Measurements from ENCODE around the gene CAMTA1.

CAMTA1 gene

GRCh38 chr1:7250597-7251453, 465.6 kb downstream of the CAMTA1 start:
- H3K27ac ChIP-seq (ENCODE audit: extremely low read depth, low read depth, low read length) = no peak overlapping the region
- no peaks in the 10 kb centered on the region for H3K36me3 ChIP-seq (ENCODE audit: control insufficient read depth in 2 of 2, insufficient read depth in 1 of 2, low read length in 2 of 2)
- H3K9me3 ChIP-seq (ENCODE audit: control insufficient read depth, insufficient read depth, low read depth, low read length) = no peaks in the 10 kb centered on the region
- ChIA-PET CTCF (no interaction called here), POLR2A (no interaction called here)
- H3K4me1 ChIP-seq (ENCODE audit: control insufficient read depth, insufficient read depth, low read length) = no peaks in the 10 kb centered on the region
- H3K4me3 ChIP-seq (ENCODE audit: low read depth, low read length) = no peak overlapping the region
- TF ChIP-seq MEIS1 (CRISPR knock-in tag; IDR thresholded peaks at IDR 0.05; ENCODE audit: borderline replicate concordance) (no peak), EGR2 (tag by site-specific recombination; IDR thresholded peaks at IDR 0.05; ENCODE audit: low read depth) (no peak), ZBTB11 (tag by site-specific recombination; conservative IDR thresholded peaks at IDR 0.05; ENCODE audit: low read depth) (no peak), PRDM4 (tag by site-specific recombination; IDR thresholded peaks at IDR 0.05) (no peak), ZNF621 (tag by site-specific recombination; IDR thresholded peaks at IDR 0.05) (no peak), ZSCAN5A (tag by site-specific recombination; IDR thresholded peaks at IDR 0.05) (no peak), ZBTB44 (tag by site-specific recombination; IDR thresholded peaks at IDR 0.05) (no peak), REST (tag by site-specific recombination; IDR thresholded peaks at IDR 0.05) (no peak), HOXC10 (CRISPR knock-in tag; IDR thresholded peaks at IDR 0.05) (no peak), ZNF518A (tag by site-specific recombination; conservative IDR thresholded peaks at IDR 0.05; ENCODE audit: low read depth) (no peak), ZNF530 (tag by site-specific recombination; IDR thresholded peaks at IDR 0.05; ENCODE audit: low read depth) (no peak), KLF10 (tag by site-specific recombination; IDR thresholded peaks at IDR 0.05) (no peak), ZNF473 (tag by site-specific recombination; IDR thresholded peaks at IDR 0.05) (no peak), ZNF292 (tag by site-specific recombination; IDR thresholded peaks at IDR 0.05; ENCODE audit: borderline replicate concordance, low read depth) (no peak), ZFP3 (tag by site-specific recombination; IDR thresholded peaks at IDR 0.05; ENCODE audit: low read depth) (no peak), ZNF555 (tag by site-specific recombination; conservative IDR thresholded peaks at IDR 0.05) (no peak)

All from HEK293 (cell line).